Adipocyte (in vitro differentiated cells): Measurements from ENCODE around the gene TNFAIP8.

ENCODE experiments used
- DNase-seq: peaks from one replicate; pipeline ENCODE4 v3.0.0-alpha.2; 2015; ENCODE audit warnings: low read depth
- H3K27me3 ChIP-seq: replicated peaks from 2 replicates; pipeline ENCODE4 v1.7.0; 2013; ENCODE audit warnings: mild to moderate bottlenecking, low read length, moderate library complexity; ENCODE audit not compliant: control insufficient read depth, insufficient read depth
- H3K36me3 ChIP-seq: 2 replicates; pipeline ENCODE4 v1.7.0; 2013; ENCODE audit warnings: low read length, mild to moderate bottlenecking, moderate library complexity; ENCODE audit not compliant: control insufficient read depth, insufficient read depth, severe bottlenecking
- H3K4me1 ChIP-seq: 2 replicates; pipeline ENCODE4 v1.7.0; 2013; ENCODE audit warnings: mild to moderate bottlenecking, low read length, moderate library complexity; ENCODE audit not compliant: control insufficient read depth, insufficient read depth
- H3K4me3 ChIP-seq: 2 replicates; pipeline ENCODE4 v1.7.0; 2013; ENCODE audit warnings: mild to moderate bottlenecking, low read length, moderate library complexity
- H3K9ac ChIP-seq: 2 replicates; pipeline ENCODE4 v1.7.0; 2013; ENCODE audit warnings: mild to moderate bottlenecking, low read length, moderate library complexity
- H3K9me3 ChIP-seq: 2 replicates; pipeline ENCODE4 v1.7.0; 2013; ENCODE audit warnings: mild to moderate bottlenecking, low read length, moderate library complexity; ENCODE audit not compliant: control insufficient read depth

The TNFAIP8 gene

DNA sequence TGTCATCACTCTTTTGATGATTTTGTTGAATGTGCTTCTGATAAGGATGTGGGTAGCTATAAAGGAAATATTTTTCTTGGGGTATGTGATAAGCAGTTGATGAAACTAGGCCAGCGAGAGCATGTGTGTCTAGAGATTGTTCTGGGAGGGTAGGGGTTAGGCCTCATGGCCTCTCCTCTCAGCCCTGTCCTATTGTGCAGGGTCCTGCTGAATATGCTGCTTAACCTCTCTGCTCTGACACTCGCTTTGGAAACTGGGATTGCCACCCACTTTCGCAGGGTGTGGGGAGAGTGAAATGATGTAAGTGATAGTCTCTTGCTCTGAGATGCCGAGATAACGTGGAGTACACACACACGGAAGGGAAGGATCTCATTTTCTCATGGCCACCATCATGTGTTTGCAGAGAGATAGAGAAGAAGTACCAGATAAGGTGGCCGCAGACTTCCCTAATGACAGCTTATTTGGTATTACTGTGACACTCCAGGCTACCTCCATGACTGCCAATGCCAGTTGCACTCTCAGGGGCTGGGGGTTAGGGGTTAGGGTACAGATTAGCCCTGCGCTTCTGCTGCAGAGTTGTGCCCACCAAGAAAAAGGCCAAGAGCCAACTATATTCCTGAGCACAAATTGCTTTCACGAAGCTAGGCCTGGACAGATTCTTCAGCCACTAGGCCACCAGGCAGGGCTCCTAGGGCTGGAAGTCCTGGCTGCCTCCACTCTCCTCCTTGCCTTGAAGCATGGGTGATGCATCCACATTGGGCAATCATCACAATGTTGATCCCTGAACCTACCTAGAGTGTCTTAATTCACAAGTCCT is 25.2 kb upstream of the TNFAIP8 start:
- no peak for DNase-seq
- H3K9ac ChIP-seq, result no peak overlapping the region

GRCh38 chr5:119331566-119332095 is 24.2 kb upstream of the TNFAIP8 start:
- Histone ChIP-seq H3K9ac (no peak overlapping the region), H3K4me3 (no peak overlapping the region), H3K4me1 (peaks cover 29% of the 10 kb centered on the region), H3K36me3 (no peaks in the 10 kb centered on the region), H3K27me3 (no peaks in the 10 kb centered on the region), H3K9me3 (no peaks in the 10 kb centered on the region)
- no peak for DNase-seq

More for the DNA sequence above, 25.2 kb upstream of the TNFAIP8 start:
- Histone ChIP-seq H3K4me3 (no peak overlapping the region), H3K9me3 (no peaks in the 10 kb centered on the region), H3K27me3 (no peaks in the 10 kb centered on the region), H3K4me1 (peaks cover 29% of the 10 kb centered on the region), H3K36me3 (no peaks in the 10 kb centered on the region)

- Histone ChIP-seq H3K4me1 (peaks cover 28% of the 10 kb centered on the region), H3K9ac (no peak overlapping the region), H3K4me3 (no peak overlapping the region), H3K36me3 (no peaks in the 10 kb centered on the region), H3K9me3 (no peaks in the 10 kb centered on the region), H3K27me3 (no peaks in the 10 kb centered on the region)
- no peak for DNase-seq
Observed at GRCh38 chr5:119332208-119332607, 23.6 kb upstream of the TNFAIP8 start.

DNA sequence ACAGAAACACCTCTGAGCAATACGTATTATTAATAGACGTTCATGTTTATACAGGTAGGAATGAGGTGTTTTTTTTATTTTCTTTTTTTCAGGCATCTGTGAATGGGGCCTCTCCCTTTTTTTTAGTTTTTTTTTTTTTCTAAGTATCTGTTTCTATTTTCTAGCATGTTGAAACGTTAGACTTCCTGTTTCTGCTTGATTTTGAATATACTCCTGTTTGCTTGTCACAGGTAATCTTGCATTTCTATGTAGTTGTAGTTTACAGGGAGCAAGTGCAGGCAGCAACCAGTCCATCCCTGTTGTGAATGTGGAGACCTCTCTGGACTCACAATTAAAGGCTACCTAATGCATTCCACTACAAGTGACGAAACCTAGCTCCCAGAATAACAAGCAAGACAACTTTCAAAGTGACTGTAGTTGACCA is 22.8 kb upstream of the TNFAIP8 start:
- DNase-seq, result no peak
- H3K9me3 ChIP-seq, result no peaks in the 10 kb centered on the region
- no peak overlapping the region for H3K4me3 ChIP-seq
- H3K27me3 ChIP-seq, result no peaks in the 10 kb centered on the region
- peaks cover 24% of the 10 kb centered on the region for H3K4me1 ChIP-seq
- H3K9ac ChIP-seq, result no peak overlapping the region
- H3K36me3 ChIP-seq, result no peaks in the 10 kb centered on the region

DNA sequence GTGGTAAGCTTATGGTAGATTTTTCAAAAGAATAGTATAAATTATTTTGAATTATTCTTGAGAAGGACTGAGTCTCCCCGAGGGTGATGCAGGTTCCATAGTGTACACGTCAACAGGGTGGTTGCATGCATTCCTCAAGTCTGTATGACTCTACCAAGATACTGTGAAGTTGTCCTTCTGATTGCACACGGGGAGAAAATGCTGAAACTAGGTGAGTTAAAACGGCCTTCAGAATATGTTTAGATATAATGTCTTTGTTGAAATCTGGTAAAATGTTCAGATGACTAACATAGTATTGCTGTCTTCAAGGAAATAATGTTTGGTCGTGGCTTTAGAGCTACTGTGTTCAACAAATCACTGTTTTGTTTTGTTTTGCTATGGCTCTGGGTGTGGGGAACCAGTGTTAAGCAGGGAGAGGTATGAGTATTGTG is 22.4 kb upstream of the TNFAIP8 start:
- no peaks in the 10 kb centered on the region for H3K36me3 ChIP-seq
- H3K27me3 ChIP-seq, result no peaks in the 10 kb centered on the region
- peaks cover 20% of the 10 kb centered on the region for H3K4me1 ChIP-seq
- H3K9me3 ChIP-seq, result no peaks in the 10 kb centered on the region
- no peak for DNase-seq
- H3K9ac ChIP-seq, result no peak overlapping the region
- no peak overlapping the region for H3K4me3 ChIP-seq

GRCh38 chr5:119335261-119335677 is 20.6 kb upstream of the TNFAIP8 start:
- DNase-seq, result no peak
- H3K4me1 ChIP-seq, result peaks cover 9% of the 10 kb centered on the region
- no peak overlapping the region for H3K9ac ChIP-seq
- H3K4me3 ChIP-seq, result no peak overlapping the region
- no peaks in the 10 kb centered on the region for H3K27me3 ChIP-seq
- H3K9me3 ChIP-seq, result no peaks in the 10 kb centered on the region
- H3K36me3 ChIP-seq, result no peaks in the 10 kb centered on the region

- no peaks in the 10 kb centered on the region for H3K27me3 ChIP-seq
- no peak overlapping the region for H3K4me3 ChIP-seq
- peaks cover 9% of the 10 kb centered on the region for H3K4me1 ChIP-seq
- no peak for DNase-seq
- H3K9ac ChIP-seq, result no peak overlapping the region
- H3K9me3 ChIP-seq, result no peaks in the 10 kb centered on the region
- no peaks in the 10 kb centered on the region for H3K36me3 ChIP-seq
Observed at GRCh38 chr5:119336262-119336661, 19.6 kb upstream of the TNFAIP8 start.

GRCh38 chr5:119336845-119337580 is 18.8 kb upstream of the TNFAIP8 start:
- no peak for DNase-seq
- Histone ChIP-seq H3K9me3 (no peaks in the 10 kb centered on the region), H3K27me3 (no peaks in the 10 kb centered on the region), H3K9ac (no peak overlapping the region), H3K36me3 (no peaks in the 10 kb centered on the region), H3K4me3 (no peak overlapping the region), H3K4me1 (peaks cover 9% of the 10 kb centered on the region)

DNA sequence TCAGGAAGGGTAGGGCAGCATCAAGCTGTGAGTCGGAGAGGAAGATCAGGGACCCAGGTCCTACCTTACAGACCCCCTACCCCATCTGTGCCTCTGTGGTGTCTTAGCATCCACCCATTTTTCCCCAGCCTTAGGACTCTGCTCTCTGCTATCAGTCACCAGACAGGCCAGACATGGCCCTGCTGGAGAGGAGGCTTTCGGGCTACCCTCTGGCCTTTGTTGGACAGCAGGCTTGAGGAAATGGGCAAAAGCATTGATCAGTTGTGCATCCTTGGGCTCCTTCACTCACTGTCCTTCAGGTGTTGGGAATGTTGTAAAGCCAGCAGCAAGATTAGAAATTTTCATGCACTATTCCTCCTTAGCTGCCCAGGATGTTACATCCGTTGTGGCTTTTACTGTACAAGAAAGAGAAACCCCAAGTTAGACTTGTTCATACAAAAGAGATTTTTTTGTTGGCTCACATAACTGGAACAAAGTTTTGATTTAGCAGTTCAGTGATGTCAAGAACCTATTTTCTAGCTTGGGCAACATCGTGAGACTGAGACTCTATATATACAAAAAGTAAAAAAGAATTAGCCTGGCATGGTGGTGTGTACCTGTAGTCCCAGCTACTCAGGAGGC is 17.4 kb upstream of the TNFAIP8 start:
- Histone ChIP-seq H3K9ac (no peak overlapping the region), H3K4me1 (peaks cover 9% of the 10 kb centered on the region), H3K27me3 (no peaks in the 10 kb centered on the region), H3K4me3 (no peak overlapping the region), H3K36me3 (no peaks in the 10 kb centered on the region), H3K9me3 (no peaks in the 10 kb centered on the region)
- DNase-seq, result no peak

- no peak for DNase-seq
- Histone ChIP-seq H3K9ac (no peak overlapping the region), H3K4me1 (peaks cover 9% of the 10 kb centered on the region), H3K4me3 (no peak overlapping the region), H3K27me3 (no peaks in the 10 kb centered on the region), H3K9me3 (no peaks in the 10 kb centered on the region), H3K36me3 (no peaks in the 10 kb centered on the region)
Observed at GRCh38 chr5:119339344-119339743, 16.5 kb upstream of the TNFAIP8 start.

- H3K4me3 ChIP-seq, result no peak overlapping the region
- peaks cover 9% of the 10 kb centered on the region for H3K4me1 ChIP-seq
- no peaks in the 10 kb centered on the region for H3K9me3 ChIP-seq
Observed at GRCh38 chr5:119339965-119340364, 15.9 kb upstream of the TNFAIP8 start.

More at GRCh38 chr5:119339965-119340364, 15.9 kb upstream of the TNFAIP8 start:
- Histone ChIP-seq H3K27me3 (no peaks in the 10 kb centered on the region), H3K36me3 (no peaks in the 10 kb centered on the region), H3K9ac (no peak overlapping the region)
- DNase-seq, result no peak
